Left forelimb (tissue), 1 donor: Measurements from ENCODE around the gene HNMT.
"Not testable (repeated sequence)": the region's sequence is repeated elsewhere in the genome, so short reads cannot be mapped to it uniquely, and the experiment has no call there.

ENCODE experiments used
- DNase-seq: peaks from one replicate; pipeline ENCODE4 v3.0.0-alpha.2; 2018; ENCODE audit warnings: low spot score

HNMT gene

GRCh38 chr2:137946227-137946626 is 18.0 kb upstream of the HNMT start:
- no peak for DNase-seq

GRCh38 chr2:137947032-137947727 is 17.1 kb upstream of the HNMT start:
- DNase-seq = no peak

GRCh38 chr2:137947728-137948336 is 16.4 kb upstream of the HNMT start:
- DNase-seq = no peak

GRCh38 chr2:137948894-137949293 is 15.4 kb upstream of the HNMT start:
- no peak for DNase-seq

- no peak for DNase-seq
Observed at GRCh38 chr2:137950238-137950637, 14.0 kb upstream of the HNMT start.

- no peak for DNase-seq
Observed at GRCh38 chr2:137951586-137951985, 12.7 kb upstream of the HNMT start.

- no peak for DNase-seq
Observed at GRCh38 chr2:137952586-137953129, 11.6 kb upstream of the HNMT start.

- no peak for DNase-seq
Observed at GRCh38 chr2:137955536-137955935, 8.7 kb upstream of the HNMT start.

GRCh38 chr2:137957033-137957432 is 7.2 kb upstream of the HNMT start:
- no peak for DNase-seq

- DNase-seq = no peak
Observed at GRCh38 chr2:137959166-137959565, 5.1 kb upstream of the HNMT start.

- DNase-seq = no peak
Observed at GRCh38 chr2:137960223-137960622, 4.0 kb upstream of the HNMT start.

GRCh38 chr2:137961602-137962001 is 2.7 kb upstream of the HNMT start:
- DNase-seq = no peak

GRCh38 chr2:137963535-137964065 is 673 bp upstream of the HNMT start:
- DNase-seq = no peak

- DNase-seq = no peak
Observed at GRCh38 chr2:137964859-137965459, 686 bp downstream of the HNMT start.

GRCh38 chr2:137966043-137966442 is 1.8 kb downstream of the HNMT start:
- DNase-seq = no peak

GRCh38 chr2:137967042-137967441 is 2.8 kb downstream of the HNMT start:
- no peak for DNase-seq

GRCh38 chr2:137968477-137969417 is 4.5 kb downstream of the HNMT start:
- no peak for DNase-seq

GRCh38 chr2:137969418-137969765 is 5.1 kb downstream of the HNMT start:
- no peak for DNase-seq

GRCh38 chr2:137969876-137970275 is 5.6 kb downstream of the HNMT start:
- no peak for DNase-seq

GRCh38 chr2:137971259-137971658 is 7.0 kb downstream of the HNMT start:
- DNase-seq = not testable (repeated sequence)

- no peak for DNase-seq
Observed at GRCh38 chr2:137973280-137973679, 9.0 kb downstream of the HNMT start.
